Measurements from ENCODE around the gene C1orf105.
"Not testable (repeated sequence)": the region's sequence is repeated elsewhere in the genome, so short reads cannot be mapped to it uniquely, and the experiment has no call there.

Gene C1orf105

DNA sequence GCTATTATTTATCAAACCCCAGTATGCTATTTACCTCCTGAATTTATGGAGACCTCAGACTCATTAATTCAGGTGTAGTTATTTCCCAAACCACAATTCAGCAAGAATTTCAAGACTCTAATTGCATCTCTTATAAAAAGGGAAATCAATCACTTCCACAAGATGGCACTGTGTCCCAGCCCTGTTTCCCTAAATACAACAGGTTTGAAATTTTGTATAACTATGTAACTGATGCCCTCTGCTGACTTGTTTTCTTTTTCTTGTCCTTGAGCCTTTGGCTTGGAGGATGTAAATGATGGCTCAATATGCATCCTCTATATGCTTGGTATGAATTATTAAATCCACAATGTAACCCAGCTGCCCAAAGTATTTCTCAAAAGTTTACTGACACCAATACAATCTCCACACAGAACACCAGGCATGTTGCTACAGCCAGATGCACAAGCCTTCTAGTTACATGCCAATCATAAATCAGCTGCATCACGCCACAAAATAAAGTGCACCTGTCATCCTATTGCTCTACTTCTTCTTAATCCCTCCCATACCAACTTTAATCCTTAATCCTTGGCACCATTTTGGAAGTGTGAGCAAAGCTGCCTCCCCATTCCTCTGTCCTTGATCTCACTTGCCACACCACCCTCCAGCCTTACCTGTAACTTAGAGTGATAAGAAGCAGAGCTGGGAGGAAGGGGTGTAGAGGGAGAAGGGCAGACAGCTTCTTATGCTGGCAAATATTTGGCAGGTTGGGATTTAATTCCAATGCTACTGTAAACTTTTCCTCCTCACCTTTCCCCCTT, 9.0 kb downstream of the C1orf105 start:
- DNase-seq, result peak; percentile 43

DNA sequence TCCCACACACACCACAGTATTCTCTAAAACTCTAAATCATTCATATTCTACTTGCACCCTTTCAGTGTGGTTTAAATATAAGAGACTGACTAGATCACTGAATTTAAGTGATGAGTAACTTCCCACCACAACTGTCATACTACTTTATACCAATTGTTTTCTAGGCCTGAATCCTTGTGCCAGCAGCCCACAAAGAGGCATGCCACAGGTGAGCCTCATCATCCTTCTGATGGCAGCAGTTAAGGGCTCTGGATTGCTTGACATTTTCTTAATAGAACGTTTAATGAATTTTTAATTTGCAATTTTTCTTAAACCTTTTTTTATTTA, 9.6 kb downstream of the C1orf105 start:
- no peak for DNase-seq

DNA sequence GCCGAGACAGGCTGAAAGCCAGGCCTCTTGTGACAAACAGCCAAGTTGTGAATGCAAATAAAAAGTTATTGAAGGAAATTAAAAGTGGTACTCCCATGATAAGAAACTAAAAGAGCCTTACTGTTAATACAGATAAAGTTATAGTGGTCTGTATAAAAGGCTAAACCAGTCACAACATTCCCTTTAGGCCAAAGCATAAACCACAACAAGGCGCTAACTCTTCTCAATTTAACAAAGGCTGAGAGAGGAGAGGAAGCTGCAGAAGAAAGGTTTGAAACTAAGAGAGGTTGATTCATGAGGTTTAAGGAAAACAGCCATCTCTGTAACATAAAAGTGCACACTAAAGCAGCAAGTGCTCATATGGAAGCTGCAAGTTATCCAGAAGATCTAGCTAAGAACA, 10.7 kb downstream of the C1orf105 start:
- no peak for DNase-seq

DNA sequence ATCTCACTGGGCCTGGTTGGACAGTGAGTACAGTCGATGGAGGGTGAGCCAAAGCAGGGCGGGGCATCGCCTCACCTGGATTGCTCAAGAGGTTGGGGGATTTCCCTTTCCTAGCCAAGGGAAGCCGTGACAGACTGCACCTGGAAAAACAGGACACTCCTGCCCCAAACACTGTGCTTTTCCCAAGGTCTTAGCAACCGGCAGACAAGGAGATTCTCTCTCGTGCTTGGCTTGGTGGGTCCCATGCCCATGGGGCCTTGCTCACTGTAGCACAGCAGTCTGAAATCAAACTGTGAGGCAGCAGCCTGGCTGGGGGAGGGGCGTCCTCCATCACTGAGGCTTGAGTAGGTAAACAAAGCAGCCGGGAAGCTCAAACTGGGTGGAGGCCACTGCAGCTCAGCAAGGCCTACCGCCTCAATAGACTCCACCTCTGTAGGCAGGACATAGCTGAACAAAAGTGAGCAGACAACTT, 11.3 kb downstream of the C1orf105 start:
- peak; percentile 11 for DNase-seq

- DNase-seq, result not testable (repeated sequence)
These were observed 16.7 kb downstream of the C1orf105 start for GRCh38 chr1:172437183-172437582.

DNA sequence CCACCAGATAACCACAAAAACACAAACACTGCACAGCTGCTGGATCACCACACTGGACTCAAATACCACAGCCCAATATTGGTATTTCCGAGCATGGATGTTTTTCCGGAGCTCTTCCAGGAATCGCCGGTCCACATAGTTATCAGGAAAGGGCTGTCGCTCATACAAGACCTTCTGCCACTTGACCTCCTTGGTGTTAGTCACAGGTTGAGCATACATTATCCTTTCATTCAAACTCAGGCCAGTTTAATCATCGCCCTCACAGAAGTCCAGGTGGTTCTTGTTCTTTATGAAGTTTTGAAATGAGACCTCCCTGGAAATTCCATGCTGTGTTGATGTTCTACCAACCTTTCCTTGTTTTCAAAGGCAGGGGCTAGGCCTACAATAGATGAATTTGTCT, 21.9 kb downstream of the C1orf105 start:
- no peak for DNase-seq

DNA sequence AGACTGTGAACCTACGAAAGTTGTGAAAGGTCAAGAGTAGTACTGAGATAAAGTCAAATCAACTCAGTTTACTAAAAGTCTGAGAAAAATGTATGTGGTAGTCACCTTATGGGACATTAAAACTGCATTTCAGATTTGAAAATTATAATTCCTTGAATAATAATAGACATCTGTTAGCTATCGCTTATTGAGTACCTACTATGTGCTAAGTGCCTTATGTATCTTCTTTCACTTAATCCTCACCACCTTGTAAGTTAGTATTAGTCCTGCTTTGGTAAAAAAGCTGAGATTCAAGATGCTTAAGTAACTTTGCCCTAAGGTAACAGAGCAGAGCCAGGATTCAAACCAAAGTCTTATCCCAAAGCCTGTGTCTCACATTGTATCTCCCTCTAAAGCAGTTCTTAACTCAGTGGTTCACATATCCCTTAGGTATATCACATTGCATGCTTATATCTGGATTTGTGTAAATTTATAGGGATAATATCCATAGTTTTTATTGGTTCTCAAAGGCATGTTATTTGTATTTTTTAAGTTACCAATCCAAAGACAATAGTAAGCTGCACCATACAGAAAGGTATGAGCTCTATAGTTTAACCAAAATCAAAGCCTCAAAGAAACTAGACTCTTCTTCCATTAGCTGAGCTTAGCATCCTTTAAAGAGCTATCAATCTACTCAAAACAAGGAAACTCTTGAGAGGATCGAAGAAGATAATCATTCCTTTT, 22.5 kb downstream of the C1orf105 start:
- DNase-seq, result no peak

- DNase-seq, result peak; percentile 94
These were observed 23.4 kb downstream of the C1orf105 start, which contains the start of gene PIGC for GRCh38 chr1:172443666-172444453. Gene PIGC, minus strand, starts transcription at chr1:172444069. Its CDS starts 1,447 bp downstream, at chr1:172442622.

DNA sequence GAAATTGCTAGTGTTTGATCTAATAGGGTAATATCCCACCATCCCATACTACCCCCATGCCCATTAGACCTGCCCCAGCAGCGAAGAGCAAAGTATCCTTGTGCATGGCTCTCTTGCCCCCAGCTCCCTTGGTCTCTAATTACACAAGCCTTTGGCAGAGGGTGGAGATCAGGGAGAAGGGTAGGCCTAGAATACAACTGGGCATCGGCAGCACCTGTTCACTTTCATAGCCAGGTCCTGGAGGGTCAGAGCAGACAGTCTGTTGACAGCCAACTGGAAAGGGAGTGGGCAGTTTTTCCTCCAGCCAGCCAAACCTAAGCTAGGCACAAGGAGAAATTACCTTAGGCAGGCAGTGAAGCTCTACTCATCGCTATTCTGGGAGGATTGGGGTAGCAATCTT, 26.1 kb downstream of the C1orf105 start:
- no peak for DNase-seq

- no peak for DNase-seq
These were observed 27.2 kb downstream of the C1orf105 start for GRCh38 chr1:172447641-172448040.

DNA sequence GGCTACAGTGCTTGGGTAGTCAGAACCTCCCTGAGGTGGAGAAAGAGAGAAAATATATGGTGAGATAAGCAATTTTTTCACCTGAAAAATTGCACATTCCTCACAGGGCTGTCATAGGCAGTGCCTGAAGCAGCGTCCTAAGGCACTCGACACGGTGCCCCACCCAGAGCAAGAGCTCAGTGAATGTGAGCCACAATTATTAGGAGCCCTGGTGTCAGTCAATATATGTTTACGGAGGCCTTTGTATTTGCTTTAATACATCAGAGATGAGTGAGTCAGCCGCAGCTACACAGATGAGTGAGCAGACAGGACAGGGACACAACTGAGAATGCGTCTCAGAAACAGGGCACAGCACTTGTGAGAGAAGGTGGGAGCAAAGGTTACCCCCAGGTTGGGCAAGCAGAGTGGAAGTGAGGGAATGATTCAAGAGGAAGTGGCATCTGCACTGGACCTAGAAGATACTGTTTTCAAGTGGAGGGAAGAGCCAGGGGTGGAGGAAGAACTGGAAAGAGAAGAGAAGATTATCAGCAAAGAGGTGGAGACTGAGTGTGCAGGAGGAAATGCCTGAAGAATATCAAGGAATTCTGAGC, 28.6 kb downstream of the C1orf105 start:
- no peak for DNase-seq

GRCh38 chr1:172449585-172450523, 29.4 kb downstream of the C1orf105 start:
- peak; percentile 24 for DNase-seq

- no peak for DNase-seq
These were observed 30.0 kb downstream of the C1orf105 start for GRCh38 chr1:172450524-172450885.

GRCh38 chr1:172451002-172451443, 30.5 kb downstream of the C1orf105 start:
- DNase-seq, result no peak

GRCh38 chr1:172452536-172453152, 32.2 kb downstream of the C1orf105 start:
- no peak for DNase-seq

DNA sequence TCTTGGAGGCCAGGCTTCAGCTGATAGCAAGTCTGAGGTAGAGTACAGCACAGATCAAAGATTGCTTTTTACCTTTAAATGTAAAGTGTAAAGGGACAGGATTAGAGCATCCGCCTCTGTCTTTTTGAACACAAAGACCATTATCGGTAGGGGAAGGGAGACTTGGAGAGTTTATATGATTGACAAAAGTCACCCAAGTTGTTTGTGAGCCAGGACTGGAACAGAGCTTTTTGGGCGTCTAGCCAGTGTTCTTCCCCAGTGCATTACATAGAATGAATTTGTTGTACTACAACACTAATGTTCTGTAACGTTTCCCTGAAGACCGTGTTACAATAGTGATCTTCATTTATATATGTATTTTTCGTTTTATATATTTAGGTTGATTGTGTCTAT, 32.7 kb downstream of the C1orf105 start:
- no peak for DNase-seq

GRCh38 chr1:172453607-172454006, 33.1 kb downstream of the C1orf105 start:
- no peak for DNase-seq

GRCh38 chr1:172455451-172455850, 35.0 kb downstream of the C1orf105 start:
- no peak for DNase-seq

- DNase-seq, result no peak
These were observed 35.9 kb downstream of the C1orf105 start for GRCh38 chr1:172456344-172456769.

DNA sequence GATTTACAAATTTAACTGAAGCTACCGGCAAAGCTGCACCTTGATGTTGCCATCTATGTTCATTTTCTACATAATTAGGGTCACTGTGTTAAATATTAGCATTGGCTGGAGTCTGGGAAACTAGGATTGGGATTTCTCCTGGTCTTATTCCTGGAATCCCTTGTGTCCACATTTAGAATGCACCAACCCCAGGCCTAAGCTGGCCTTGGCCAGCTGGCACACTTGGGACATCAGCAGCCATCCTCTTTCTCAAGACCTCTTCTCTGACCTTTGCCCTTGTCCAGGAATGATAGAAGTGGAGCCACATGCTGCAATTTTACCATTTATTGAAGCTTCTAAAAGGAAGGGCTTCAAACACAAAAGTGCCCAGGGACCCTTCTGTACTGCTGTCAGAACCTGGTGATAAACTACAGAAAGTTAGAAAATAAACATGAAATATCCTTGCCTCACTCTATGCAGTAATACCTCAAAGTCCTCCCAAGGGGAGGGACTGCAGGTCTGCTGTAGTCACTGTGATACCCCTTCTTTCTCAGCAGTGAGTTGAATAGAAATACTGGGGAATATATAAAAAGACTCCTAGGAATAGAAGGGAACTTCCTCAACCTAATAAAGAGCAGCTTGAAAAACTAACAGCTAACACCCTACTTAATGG, 37.1 kb downstream of the C1orf105 start:
- DNase-seq, result no peak

GRCh38 chr1:172460177-172460576, 39.7 kb downstream of the C1orf105 start:
- DNase-seq, result no peak
